Parathyroid adenoma (tissue), 2 donors: ENCODE results near the gene TRERF1.
"Not testable (repeated sequence)": the region's sequence is repeated elsewhere in the genome, so short reads cannot be mapped to it uniquely, and the experiment has no call there.

Source experiments
- H2AFZ ChIP-seq: fragments of 300-600 bp; sonication (generic); one replicate; pipeline ENCODE4 v1.7.0; 2017; ENCODE audit warnings: antibody characterized with exemption, mild to moderate bottlenecking
- H3K27ac ChIP-seq: fragments of 300-600 bp; sonication (generic); one replicate; pipeline ENCODE4 v1.7.0; 2017
- H3K27me3 ChIP-seq: fragments of 300-600 bp; sonication (generic); one replicate; pipeline ENCODE4 v1.7.0; 2017; ENCODE audit warnings: low read length; ENCODE audit not compliant: control insufficient read depth, insufficient read depth
- H3K36me3 ChIP-seq: fragments of 300-600 bp; sonication (generic); one replicate; pipeline ENCODE4 v1.7.0; 2017; ENCODE audit warnings: low read length; ENCODE audit not compliant: control insufficient read depth, insufficient read depth
- H3K4me1 ChIP-seq: fragments of 300-600 bp; sonication (generic); one replicate; pipeline ENCODE4 v1.7.0; 2017; ENCODE audit warnings: control low read depth
- H3K4me2 ChIP-seq: fragments of 300-600 bp; sonication (generic); one replicate; pipeline ENCODE4 v1.7.0; 2017; ENCODE audit warnings: low read length
- H3K4me3 ChIP-seq: fragments of 300-600 bp; sonication (generic); one replicate; pipeline ENCODE4 v1.7.0; 2017; ENCODE audit warnings: low read depth, low read length
- H3K79me2 ChIP-seq: fragments of 300-600 bp; sonication (generic); one replicate; pipeline ENCODE4 v1.7.0; 2017; ENCODE audit warnings: control low read depth
- H3K9ac ChIP-seq: fragments of 300-600 bp; sonication (generic); one replicate; pipeline ENCODE4 v1.7.0; 2017; ENCODE audit warnings: mild to moderate bottlenecking
- H3K9me3 ChIP-seq: fragments of 300-600 bp; sonication (generic); one replicate; pipeline ENCODE4 v1.7.0; 2017; ENCODE audit warnings: low read length; ENCODE audit not compliant: control insufficient read depth
- CTCF ChIP-seq: fragments of 300-600 bp; sonication (generic); IDR thresholded peaks from one replicate; pipeline ENCODE4 v1.7.0; 2017; ENCODE audit warnings: antibody characterized with exemption, mild to moderate bottlenecking
- donor health status: primary hyperparathyroidism.

Gene TRERF1

DNA sequence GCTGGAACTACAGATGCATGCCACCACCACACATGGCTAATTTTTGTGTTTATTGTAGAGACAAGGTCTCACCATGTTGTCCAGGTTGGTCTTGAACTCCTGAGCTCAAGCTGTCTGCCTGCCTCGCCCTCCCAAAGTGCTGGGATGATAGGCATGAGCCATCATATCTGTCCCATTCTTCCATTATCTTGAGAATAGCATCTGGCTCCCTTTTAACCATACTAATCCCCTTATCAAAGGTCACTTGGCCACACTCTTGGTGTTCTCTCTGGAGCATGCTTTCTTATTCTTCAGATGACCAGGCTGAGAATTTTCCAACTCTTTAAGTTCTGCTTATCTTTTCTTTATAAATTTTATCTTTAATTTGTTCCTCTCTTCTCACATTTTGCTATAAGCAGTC is 15.9 kb upstream of the TRERF1 start:
- H3K9ac ChIP-seq: no peak overlapping the region
- no peaks in the 10 kb centered on the region for H3K79me2 ChIP-seq
- no peaks in the 10 kb centered on the region for H3K9me3 ChIP-seq
- H2AFZ ChIP-seq: no peak overlapping the region
- no peaks in the 10 kb centered on the region for H3K27me3 ChIP-seq
- H3K36me3 ChIP-seq: no peaks in the 10 kb centered on the region
- H3K4me2 ChIP-seq: no peak overlapping the region
- no peaks in the 10 kb centered on the region for H3K4me1 ChIP-seq
- H3K27ac ChIP-seq: no peak overlapping the region
- no peak overlapping the region for H3K4me3 ChIP-seq
- no peak for TF ChIP-seq CTCF

GRCh38 chr6:42466470-42466869 is 14.7 kb upstream of the TRERF1 start:
- not testable (repeated sequence) for H3K4me1 ChIP-seq, H3K9ac ChIP-seq, H3K4me2 ChIP-seq, H3K9me3 ChIP-seq, H3K27ac ChIP-seq, H3K27me3 ChIP-seq, H3K36me3 ChIP-seq, H3K79me2 ChIP-seq, H3K4me3 ChIP-seq, H2AFZ ChIP-seq

GRCh38 chr6:42462474-42462972 is 10.8 kb upstream of the TRERF1 start:
- H2AFZ ChIP-seq: no peak overlapping the region
- H3K27me3 ChIP-seq: no peaks in the 10 kb centered on the region
- no peaks in the 10 kb centered on the region for H3K79me2 ChIP-seq
- H3K4me2 ChIP-seq: no peak overlapping the region
- H3K27ac ChIP-seq: no peak overlapping the region
- no peaks in the 10 kb centered on the region for H3K36me3 ChIP-seq
- H3K4me1 ChIP-seq: no peaks in the 10 kb centered on the region
- no peaks in the 10 kb centered on the region for H3K9me3 ChIP-seq
- H3K9ac ChIP-seq: no peak overlapping the region
- H3K4me3 ChIP-seq: no peak overlapping the region
- no peak for TF ChIP-seq CTCF

- no peaks in the 10 kb centered on the region for H3K36me3 ChIP-seq
- H3K79me2 ChIP-seq: no peaks in the 10 kb centered on the region
- no peak overlapping the region for H3K27ac ChIP-seq
- no peaks in the 10 kb centered on the region for H3K27me3 ChIP-seq
- H2AFZ ChIP-seq: no peak overlapping the region
- H3K4me2 ChIP-seq: no peak overlapping the region
- H3K4me1 ChIP-seq: no peaks in the 10 kb centered on the region
- no peak for TF ChIP-seq CTCF
- no peak overlapping the region for H3K4me3 ChIP-seq
- no peaks in the 10 kb centered on the region for H3K9me3 ChIP-seq
- H3K9ac ChIP-seq: no peak overlapping the region
These were observed 9.2 kb upstream of the TRERF1 start for GRCh38 chr6:42460883-42461282.

GRCh38 chr6:42459888-42460287 is 8.2 kb upstream of the TRERF1 start:
- no peaks in the 10 kb centered on the region for H3K79me2 ChIP-seq
- TF ChIP-seq CTCF: no peak

More at GRCh38 chr6:42459888-42460287, 8.2 kb upstream of the TRERF1 start:
- Histone ChIP-seq H2AFZ (no peak overlapping the region), H3K36me3 (no peaks in the 10 kb centered on the region), H3K9me3 (no peaks in the 10 kb centered on the region), H3K4me3 (no peak overlapping the region), H3K4me2 (no peak overlapping the region), H3K27me3 (no peaks in the 10 kb centered on the region), H3K9ac (no peak overlapping the region), H3K27ac (no peak overlapping the region), H3K4me1 (no peaks in the 10 kb centered on the region)
